ENCODE data around the gene TTC19.
"Not testable (repeated sequence)": the region's sequence is repeated elsewhere in the genome, so short reads cannot be mapped to it uniquely, and the experiment has no call there.

The TTC19 gene

DNA sequence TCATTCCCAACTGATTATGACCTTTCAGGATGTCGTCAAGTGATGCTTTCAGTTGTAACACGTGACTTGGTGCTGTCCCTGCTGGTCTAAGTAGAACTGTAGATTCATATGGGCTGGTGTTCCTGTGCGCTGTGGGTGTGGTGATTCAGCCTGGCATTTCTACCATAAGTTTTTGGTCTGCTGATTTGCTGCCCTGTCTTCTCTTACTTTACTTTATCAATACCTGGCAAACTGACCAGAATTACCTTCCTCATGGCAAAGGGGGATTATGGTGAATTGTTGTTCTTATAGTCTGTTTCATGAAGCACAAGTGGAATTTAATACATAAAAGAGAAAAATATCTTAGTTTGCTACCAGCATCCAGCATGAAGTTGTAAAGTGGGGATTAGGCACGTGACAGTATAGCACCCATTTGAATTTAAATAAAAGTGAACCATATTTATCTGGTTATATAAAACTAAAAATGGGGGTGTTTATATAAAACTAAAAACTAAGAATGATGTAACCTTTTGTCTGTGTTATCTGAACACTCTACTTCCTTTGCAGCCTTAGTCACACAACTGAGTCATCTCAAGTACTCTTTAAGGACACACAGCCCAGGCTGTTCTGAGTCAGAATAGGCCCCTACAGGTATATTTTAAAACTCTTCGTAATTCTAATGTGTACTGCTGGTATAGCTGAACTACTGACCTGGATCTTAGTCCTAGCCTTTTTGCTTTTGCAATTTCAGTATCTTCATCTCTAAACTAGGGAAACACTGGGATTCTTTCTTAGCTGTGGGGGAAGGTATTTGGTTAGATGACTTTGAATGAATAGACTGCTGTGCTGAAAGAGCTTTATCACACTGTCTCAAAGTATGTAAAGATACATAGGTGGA, 28.3 kb downstream of the TTC19 start:
- no peak for DNase-seq (ENCODE audit: low spot score)

DNA sequence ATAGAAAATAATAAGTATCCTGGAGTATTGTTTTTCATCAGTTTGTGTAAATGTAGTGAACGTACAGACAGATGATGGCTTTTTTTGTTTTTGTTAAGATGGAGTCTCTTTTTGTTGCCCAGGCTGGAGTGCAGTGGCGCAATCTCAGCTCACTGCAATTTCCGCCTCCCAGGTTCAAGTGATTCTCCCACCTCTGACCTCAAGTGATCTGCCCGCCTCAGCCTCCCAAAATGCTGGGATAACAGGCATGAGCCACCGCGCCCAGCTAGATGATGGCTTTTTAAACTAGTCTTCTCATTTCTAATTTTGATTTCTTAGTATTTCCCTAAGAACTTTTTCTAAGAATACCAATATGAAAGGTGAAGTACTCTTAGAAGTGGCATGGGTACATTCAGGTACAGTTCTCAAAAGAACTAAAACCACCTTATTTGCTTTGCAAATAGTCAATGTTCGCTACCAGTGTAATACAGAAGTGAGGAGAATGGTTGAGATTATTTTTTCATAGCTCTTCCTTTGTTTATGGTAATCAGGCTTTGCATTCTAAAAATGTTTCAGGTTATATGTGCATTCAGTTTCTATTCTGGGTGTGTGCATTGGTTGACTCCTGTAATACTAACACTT, 34.2 kb downstream of the TTC19 start:
- no peak for DNase-seq (ENCODE audit: low spot score)

DNA sequence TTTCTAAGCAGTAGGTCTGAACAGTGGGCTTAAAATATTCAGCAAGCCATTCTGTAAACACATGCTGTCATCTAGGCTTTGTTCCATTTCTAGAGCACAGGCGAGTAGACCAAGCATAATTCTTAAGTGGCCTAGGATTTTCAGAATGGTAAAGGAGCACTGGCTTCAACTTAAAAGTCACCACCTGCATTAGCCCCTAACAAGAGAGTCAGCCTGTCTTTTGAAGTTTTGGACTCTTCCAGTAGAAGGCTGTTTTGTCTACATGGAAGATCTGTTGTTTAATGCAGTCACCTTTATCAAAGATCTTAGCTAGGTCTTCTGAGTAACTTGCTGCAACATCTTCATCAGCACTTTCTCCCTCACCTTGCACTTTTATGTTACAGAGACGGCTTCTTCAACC, 36.6 kb downstream of the TTC19 start:
- DNase-seq (ENCODE audit: low spot score), result no peak

DNA sequence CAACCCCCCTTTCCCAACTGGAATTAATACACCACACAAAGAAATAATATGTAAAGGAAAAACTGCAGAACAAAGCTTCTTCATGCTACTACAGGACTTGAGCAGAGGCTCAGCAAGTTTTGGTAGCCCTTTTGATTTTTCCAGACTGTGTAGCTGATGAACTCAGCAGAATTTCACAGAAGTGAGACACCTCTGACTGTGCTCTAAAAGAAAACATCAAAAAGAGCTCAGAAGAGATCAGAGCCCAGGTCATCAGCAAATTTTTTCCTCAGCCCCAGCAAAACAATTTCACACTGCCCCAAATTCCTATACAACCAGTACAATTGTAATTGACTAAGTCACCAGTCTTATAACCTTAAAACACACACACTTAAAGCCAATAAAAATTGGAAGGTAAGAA, 38.0 kb downstream of the TTC19 start:
- DNase-seq (ENCODE audit: low spot score), result no peak

DNA sequence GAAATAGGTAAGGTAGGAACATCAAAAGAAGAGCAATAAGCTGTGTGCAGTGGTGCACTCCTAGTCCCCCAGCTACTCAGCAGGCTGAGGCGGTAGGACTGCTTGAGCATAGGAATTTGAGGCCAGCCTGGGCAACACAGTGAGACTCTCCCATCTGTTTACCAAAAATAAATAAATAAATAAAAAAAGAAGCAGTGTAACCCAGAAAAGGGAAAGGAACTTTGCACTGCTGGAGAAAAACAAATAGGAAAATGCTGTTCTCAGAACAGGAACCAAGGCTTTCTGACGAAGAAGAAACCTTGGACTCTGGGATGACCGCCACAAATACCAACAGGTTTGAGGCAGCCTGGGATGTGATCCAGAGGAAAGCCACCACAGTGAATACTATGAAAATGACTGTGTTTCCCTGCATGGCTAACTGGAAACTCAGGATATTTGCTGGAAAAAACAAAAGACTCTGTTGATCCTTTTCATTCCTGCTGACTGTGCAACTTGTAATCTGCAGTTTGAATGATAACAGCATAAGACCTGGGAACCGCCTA, 41.2 kb downstream of the TTC19 start:
- DNase-seq (ENCODE audit: low spot score), result peak; percentile 62

DNA sequence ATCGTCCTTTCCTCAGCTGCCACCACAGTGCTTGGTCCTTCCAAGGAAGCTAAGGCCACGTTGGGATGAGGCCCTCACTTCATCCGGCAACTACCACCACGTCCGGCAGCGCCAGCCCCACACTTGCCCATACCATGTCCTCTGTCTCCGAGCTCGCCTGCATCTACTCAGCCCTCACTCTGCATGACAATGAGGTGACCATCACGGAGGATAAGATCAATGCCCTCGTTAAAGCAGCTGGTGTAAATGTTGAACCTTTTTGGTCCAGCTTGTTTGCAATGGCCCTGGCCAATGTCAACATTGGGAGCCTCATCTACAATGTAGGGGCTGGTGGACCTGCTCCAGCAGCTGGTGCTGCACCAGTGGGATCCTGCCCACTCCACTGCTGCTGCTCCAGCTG, 44.9 kb downstream of the TTC19 start:
- no peak for DNase-seq (ENCODE audit: low spot score)

DNA sequence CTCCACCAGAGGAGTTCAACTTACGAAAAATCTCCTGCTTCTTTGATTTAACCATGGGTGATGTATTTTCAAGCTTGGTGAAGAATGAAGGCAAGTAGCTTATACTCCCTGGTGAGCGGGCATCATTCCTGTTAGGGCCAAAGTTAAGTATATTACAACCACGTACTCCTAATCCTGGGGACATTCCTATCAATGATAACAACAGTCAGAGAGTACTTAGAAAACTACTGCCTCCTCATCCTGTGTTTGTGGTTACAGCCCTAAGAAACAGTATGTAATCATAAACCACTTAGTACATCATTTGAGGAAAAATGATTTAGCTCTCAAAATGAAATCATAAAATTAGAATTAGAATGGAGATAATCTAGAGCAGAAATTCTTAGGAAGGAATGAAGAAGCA, 47.3 kb downstream of the TTC19 start:
- no peak for DNase-seq (ENCODE audit: low spot score)

DNA sequence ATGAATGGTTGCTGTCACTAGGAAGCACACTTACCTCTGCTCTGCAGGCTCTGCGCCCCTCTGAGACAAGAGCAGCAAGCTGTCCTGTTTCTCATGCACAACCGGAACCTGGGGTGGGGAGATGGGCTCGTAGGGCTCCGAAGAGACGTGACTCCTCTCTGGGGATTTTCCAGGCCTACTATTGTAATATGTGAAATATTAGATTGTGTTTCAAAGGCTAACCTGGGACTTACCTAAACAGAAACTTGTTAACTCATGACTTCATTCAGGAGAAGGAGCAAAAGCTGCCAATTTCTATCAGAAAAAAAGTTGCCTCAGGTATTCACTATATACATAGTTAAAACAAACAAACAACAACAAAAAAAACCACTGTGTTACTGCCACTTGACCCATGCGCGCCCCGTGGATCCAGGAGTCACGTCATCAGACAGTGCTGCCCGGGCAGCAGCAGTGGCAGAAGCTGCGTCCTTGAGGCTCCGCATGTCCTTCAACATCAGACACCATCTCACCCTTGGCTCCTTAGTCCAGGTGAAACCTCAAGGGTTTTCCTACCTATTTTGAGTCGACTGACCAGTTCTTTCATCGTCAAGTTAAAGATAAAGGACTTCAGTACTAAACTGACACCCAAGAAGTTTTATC, 49.3 kb downstream of the TTC19 start:
- no peak for DNase-seq (ENCODE audit: low spot score)

DNA sequence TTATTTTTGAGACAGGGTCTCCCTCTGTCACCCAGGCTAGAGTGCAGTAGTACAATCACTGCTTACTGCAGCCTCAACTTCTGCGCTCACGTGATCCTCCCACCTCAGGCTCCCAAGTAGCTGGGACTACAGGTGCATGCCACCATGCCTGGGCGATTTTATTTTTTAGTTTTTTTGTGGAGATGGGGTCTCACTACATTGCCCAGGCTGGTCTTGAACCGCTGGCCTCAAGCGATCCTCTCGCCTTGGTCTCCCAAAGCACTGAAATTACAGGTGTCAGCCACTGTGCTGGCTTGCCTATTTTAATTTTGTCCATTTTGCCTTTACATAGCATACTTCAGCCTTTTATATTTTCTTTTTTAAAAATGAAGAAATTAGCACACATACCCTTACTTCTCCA, 51.2 kb downstream of the TTC19 start:
- no peak for DNase-seq (ENCODE audit: low spot score)

DNA sequence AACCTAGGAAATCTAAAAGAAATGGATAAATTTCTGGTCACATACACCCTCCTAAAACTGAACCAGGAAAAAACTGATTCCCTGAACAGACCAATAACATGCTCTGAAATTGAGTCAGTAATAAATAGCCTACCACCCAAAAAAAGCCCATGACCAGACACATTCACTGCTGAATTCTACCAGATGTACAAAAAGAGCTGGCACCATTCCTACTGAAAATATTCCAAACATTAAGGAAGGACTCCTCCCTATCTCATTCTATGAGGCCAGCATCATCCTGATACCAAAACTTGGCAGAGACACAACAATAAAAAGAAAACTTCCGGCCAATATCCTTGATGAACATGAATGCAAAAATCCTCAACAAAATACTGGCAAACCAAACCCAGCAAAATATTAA, 52.9 kb downstream of the TTC19 start:
- DNase-seq (ENCODE audit: low spot score), result no peak

DNA sequence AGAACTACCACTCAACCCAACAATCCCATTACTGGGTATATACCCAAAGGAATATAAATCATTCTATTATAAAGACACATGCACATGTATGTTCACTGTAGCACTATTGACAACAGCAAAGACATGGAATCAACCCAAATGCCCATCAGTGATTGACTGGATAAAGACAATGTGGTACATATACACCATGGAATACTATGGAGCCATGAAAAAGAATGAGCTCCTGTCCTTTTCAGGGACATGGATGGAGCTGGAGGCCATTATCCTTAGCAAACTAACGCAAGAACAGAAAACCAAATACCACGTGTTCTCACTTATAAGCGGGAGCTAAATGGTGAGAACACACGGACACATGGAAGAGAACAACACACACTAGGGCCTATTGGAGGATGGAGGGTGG, 55.5 kb downstream of the TTC19 start:
- DNase-seq (ENCODE audit: low spot score), result not testable (repeated sequence)

DNA sequence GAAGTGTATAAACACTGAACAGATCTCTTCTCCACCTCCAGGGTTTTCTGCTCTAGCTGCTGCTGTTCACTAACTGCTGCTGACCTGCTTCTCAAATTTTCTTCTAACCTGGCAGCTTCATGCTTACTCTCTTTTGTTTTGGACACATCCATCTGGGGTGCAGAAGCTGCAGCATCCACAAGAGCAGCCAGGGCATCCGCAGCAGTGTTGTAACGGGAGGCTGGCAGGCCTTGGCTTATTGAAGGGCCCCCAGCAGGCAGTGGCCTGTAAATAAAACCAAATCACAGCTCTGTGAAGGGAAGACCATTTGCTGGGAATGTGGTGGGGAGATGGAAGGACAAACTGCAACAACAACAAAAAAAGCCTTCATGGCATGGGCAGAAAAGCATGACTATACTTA, 62.0 kb downstream of the TTC19 start:
- DNase-seq (ENCODE audit: low spot score), result no peak

DNA sequence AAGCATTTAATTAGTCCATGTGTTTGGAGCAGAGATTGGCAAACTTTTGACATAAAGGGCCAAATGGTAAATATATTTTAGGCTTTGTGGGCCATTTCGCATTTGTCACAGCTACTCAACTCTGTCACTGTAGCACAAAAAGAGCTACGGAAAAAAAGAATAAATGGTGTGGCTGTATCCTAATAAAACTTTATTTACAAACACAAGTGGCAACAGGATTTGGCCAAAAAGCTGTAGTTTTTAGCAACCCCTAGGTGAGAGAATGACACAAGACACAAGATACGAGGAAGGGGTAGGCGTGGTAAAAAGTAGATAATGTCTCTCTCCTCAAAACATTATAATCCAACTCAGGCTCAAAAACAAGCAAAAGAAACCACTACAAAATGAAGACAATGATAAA, 66.5 kb downstream of the TTC19 start:
- DNase-seq (ENCODE audit: low spot score), result no peak

DNA sequence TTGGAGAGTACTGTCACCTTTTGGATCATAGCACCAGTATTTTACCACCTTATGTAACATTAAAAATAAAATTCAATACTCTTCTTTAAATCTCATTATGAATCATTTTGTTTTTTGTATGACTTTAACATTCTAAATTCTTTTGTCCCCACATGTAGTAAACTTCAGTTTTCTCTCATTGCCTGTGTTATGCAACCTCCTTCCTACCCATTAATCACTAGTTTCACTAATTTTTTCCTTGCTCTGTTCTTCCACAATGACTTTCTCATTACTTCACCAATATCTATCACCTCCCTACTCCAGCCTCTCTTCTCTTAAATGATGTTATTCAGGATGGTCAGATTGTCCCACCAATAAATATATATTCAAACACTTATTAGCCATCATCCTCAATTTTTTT, 68.7 kb downstream of the TTC19 start:
- no peak for DNase-seq (ENCODE audit: low spot score)

DNA sequence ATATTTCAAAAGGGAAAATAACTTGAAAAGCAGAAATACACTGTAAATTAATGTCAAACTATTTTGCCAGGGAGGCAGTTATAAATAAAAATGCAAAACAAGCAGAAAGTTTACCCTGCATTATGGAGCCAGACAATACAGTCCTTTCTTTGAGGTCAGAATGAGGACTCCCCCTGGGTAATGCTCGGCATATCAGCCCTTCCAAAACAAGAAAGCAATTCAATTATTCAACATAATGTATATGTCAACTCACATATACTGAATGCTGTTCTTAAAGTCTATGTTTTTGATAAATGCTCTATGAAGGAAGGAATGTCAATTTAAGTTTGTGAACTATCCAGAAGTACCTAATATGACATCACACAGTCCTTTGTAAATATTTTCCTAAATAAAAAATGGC, 72.4 kb downstream of the TTC19 start:
- no peak for DNase-seq (ENCODE audit: low spot score)

DNA sequence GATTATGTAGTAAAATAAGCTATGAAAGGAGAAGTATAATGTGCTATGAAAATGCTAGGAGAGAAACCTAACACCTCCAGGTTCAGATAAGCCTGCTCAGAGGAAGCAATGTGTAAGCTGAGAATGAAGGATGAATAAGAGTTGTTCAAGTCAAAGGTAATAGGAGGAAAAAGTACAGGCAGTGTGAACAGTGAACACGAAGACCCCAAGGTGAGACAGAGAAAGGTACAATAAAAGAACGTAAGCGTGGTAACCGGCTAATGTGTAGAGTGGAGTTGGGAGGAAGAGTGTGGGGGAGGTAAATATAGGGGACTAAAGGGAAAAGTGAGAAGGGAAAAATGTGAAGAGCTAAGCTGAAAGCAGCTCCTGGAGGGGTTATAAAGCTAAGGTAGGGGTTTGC, 74.2 kb downstream of the TTC19 start:
- no peak for DNase-seq (ENCODE audit: low spot score)

DNA sequence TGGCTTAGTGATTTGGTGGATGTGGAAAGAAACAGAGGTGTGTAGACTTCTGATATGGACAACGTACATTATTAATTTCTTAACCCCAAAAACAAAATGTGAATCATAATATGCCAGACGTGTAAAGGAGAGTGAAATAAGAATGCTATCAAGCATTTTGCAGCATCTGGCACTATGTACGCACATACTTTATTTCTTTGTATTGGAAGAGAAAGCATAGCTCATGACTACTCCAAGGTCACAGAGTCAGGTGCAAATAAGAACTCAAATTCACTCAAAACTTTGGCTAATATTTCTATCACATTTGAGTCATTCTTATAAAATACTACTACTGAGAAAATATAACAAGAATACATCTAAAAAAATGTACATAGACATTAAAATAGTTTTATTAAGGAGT, 74.8 kb downstream of the TTC19 start:
- no peak for DNase-seq (ENCODE audit: low spot score)

DNA sequence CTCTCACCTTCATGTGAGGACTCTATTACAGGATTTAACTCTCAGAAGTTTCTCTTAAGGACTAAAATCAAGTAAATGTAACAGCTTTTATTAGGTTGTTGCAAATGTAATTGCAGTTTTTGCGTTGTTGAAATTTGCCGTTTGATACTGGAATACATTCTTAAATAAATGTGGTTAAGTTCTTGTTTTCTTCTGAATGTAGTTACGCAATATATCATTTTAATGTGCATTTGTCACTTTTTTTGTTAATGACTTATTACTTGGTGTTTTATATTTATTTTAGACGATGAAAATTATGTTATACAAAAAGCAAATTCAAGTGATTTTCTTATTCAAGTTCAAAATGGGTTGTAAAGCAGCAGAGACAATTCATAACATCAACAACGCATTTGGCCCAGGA, 76.3 kb downstream of the TTC19 start:
- DNase-seq (ENCODE audit: low spot score), result no peak
